Peyer's patch (tissue), 4 donors: ENCODE data around the gene ERCC8.

ENCODE experiments used
- CTCF ChIP-seq, 6 experiments: fragments of 450-650 bp in 4 of 6; fragments of 200-600 bp in 2 of 6; sonication (generic) in 1 of 6; IDR thresholded peaks; one replicate each; pipeline ENCODE4 v1.5.1; 2017 to 2019; ENCODE audit warnings: antibody characterized with exemption in 6 of 6, mild to moderate bottlenecking in 3 of 6, moderate library complexity in 1 of 6
- POLR2A ChIP-seq, 2 donors: fragments of 450-650 bp; IDR thresholded peaks; one replicate each; pipeline ENCODE4 v1.5.1; 2017; ENCODE audit warnings: antibody characterized with exemption in 2 of 2, mild to moderate bottlenecking in 2 of 2, moderate library complexity in 2 of 2

GRCh38 chr5:60978968-60979367 lies 34.1 kb upstream of the ERCC8 start:
- TF ChIP-seq CTCF (IDR thresholded peaks at IDR 0.05): no peak
- no peak for TF ChIP-seq POLR2A (IDR thresholded peaks at IDR 0.05)
